ENCODE data around the gene UNC5A.

The UNC5A gene

GRCh38 chr5:176773408-176774035 lies 36.8 kb upstream of the UNC5A start:
- CTCF ChIA-PET, result interaction anchor here (0.6 kb wide), 1 partner anchor 1229 kb away, joined by 3 read pairs; no protein-coding TSS in a partner anchor

More at GRCh38 chr5:176773408-176774035, 36.8 kb upstream of the UNC5A start:
- Histone ChIP-seq H3K4me3 (ENCODE audit: low read depth, low read length) (no peak overlapping the region), H3K9me3 (ENCODE audit: control insufficient read depth, insufficient read depth, low read depth, low read length) (no peaks in the 10 kb centered on the region), H3K36me3 (ENCODE audit: control insufficient read depth in 2 of 2, insufficient read depth in 1 of 2, low read length in 2 of 2) (no peaks in the 10 kb centered on the region), H3K27ac (ENCODE audit: extremely low read depth, low read depth, low read length) (no peak overlapping the region), H3K4me1 (ENCODE audit: control insufficient read depth, insufficient read depth, low read length) (no peaks in the 10 kb centered on the region)
- no peak for TF ChIP-seq REST (tag by site-specific recombination; IDR thresholded peaks at IDR 0.05)
- no peak for TF ChIP-seq KLF1 (tag by site-specific recombination; IDR thresholded peaks at IDR 0.05)
- no peak for TF ChIP-seq HIC1 (tag by site-specific recombination; IDR thresholded peaks at IDR 0.05)
- no peak for TF ChIP-seq ZNF610 (tag by site-specific recombination; IDR thresholded peaks at IDR 0.05; ENCODE audit: borderline replicate concordance)
- TF ChIP-seq ZNF132 (tag by site-specific recombination; IDR thresholded peaks at IDR 0.05; ENCODE audit: borderline replicate concordance), result no peak
- no peak for TF ChIP-seq ZNF26 (tag by site-specific recombination; IDR thresholded peaks at IDR 0.05)
- TF ChIP-seq IKZF3 (tag by site-specific recombination; IDR thresholded peaks at IDR 0.05), result no peak
- TF ChIP-seq ZNF48 (tag by site-specific recombination; IDR thresholded peaks at IDR 0.05), result no peak
- no peak for TF ChIP-seq ZNF398 (tag by site-specific recombination; IDR thresholded peaks at IDR 0.05)
- no peak for TF ChIP-seq ZNF837 (tag by site-specific recombination; IDR thresholded peaks at IDR 0.05)
- no peak for TF ChIP-seq PRDM10 (tag by site-specific recombination; IDR thresholded peaks at IDR 0.05)
- TF ChIP-seq ELK4 (IDR thresholded peaks at IDR 0.05; ENCODE audit: borderline replicate concordance, low read depth, low read length), result no peak
- no peak for TF ChIP-seq ZNF677 (tag by site-specific recombination; IDR thresholded peaks at IDR 0.05)
- no peak for TF ChIP-seq ZNF670 (tag by site-specific recombination; IDR thresholded peaks at IDR 0.05; ENCODE audit: low read depth)
- POLR2A ChIA-PET, result no interaction called here
